ENCODE measurements around the gene ARHGAP8. TPM values are rescaled to one million over a fixed set of nuclear protein-coding genes. Genes with fewer than 3 reads are reported as not detected.

Gene ARHGAP8
- total RNA-seq, 2 experiments from 2014 or later, result 2.1 to 3.2 TPM

DNA sequence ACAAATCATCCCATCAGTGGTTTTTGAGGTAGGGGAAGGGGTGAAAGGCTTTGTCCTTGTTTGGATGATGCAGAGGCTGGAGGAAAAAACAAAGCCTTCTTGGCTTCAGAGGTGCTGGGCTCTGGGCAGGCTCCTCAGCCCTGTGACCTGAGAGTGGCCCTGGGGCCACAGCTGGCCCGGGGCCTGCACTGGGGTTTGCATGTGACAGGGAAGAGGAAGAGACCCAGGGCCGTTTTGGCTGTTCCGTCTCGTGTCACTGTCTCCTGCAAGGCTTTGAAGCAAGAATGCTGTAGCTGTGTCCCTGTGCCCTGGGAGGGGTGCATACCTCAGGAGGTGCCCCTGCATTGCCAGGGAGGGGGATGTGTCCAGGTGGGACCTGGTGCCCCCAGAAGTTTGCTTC, 12.6 kb downstream of the ARHGAP8 start:
- peaks cover 8% of the 10 kb centered on the region for H3K9me3 Mint-ChIP-seq
- intact Hi-C loops (cut with micrococcal nuclease), result no loop called here
- no peak overlapping the region for H3K4me3 Mint-ChIP-seq
- TF ChIP-seq, protein P1, sequence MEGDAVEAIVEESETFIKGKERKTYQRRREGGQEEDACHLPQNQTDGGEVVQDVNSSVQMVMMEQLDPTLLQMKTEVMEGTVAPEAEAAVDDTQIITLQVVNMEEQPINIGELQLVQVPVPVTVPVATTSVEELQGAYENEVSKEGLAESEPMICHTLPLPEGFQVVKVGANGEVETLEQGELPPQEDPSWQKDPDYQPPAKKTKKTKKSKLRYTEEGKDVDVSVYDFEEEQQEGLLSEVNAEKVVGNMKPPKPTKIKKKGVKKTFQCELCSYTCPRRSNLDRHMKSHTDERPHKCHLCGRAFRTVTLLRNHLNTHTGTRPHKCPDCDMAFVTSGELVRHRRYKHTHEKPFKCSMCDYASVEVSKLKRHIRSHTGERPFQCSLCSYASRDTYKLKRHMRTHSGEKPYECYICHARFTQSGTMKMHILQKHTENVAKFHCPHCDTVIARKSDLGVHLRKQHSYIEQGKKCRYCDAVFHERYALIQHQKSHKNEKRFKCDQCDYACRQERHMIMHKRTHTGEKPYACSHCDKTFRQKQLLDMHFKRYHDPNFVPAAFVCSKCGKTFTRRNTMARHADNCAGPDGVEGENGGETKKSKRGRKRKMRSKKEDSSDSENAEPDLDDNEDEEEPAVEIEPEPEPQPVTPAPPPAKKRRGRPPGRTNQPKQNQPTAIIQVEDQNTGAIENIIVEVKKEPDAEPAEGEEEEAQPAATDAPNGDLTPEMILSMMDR (IDR thresholded peaks at IDR 0.05), result no peak
- H3K27ac Mint-ChIP-seq, result no peak overlapping the region
- no peak for DNase-seq
- ChIA-PET POLR2A (no interaction called here), CTCF (no interaction called here)
- H3K4me1 Mint-ChIP-seq (ENCODE audit: low read depth), result no peaks in the 10 kb centered on the region
- peaks cover 2% of the 10 kb centered on the region for H3K27me3 Mint-ChIP-seq
- H3K36me3 Mint-ChIP-seq (ENCODE audit: low read depth), result no peaks in the 10 kb centered on the region
- no peak for ATAC-seq

DNA sequence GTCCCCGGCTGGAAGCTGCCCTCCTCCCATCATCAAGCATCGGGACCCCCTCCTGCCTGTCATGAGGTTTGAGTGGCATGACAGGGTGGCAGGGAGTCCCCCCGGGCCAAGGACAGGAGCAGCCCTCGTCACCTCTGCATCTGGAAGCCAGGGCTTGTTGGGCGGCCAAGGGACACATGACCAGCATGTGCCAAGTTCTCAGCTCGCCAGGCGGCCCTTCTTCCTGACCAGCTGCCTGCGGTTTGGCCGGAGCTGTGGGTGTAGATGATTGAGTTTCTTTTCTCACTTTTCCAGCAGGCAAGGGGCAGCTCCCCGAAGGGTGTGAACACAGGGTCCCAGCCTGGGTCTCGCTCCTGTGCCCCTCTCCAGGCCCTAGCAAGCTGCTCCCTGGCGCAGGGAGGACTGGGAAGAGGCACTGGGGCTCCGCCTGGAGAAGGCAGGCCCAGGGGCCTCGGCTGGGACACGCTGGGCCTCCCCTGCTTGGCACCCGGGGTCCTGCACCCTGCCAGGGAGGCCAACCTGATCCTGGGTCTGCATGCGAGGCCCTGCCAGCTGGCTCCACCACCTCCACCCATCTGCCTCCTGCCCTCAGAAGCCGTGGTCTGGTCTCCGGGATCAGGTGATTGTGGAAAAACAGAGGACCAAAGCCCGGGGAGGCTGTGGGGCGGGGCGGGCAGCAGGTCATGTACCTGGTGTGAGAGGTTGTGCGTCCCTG, 13.4 kb downstream of the ARHGAP8 start:
- TF ChIP-seq, protein P1 (IDR thresholded peaks at IDR 0.05), result no peak
- no peak overlapping the region for H3K27ac Mint-ChIP-seq
- ATAC-seq (no peak), DNase-seq (no peak)
- H3K4me3 Mint-ChIP-seq, result no peak overlapping the region
- H3K9me3 Mint-ChIP-seq, result peaks cover 8% of the 10 kb centered on the region
- intact Hi-C loops (cut with micrococcal nuclease), result no loop called here
- ChIA-PET CTCF (no interaction called here), POLR2A (no interaction called here)
- H3K4me1 Mint-ChIP-seq (ENCODE audit: low read depth), result no peaks in the 10 kb centered on the region
- peaks cover 2% of the 10 kb centered on the region for H3K27me3 Mint-ChIP-seq
- no peaks in the 10 kb centered on the region for H3K36me3 Mint-ChIP-seq (ENCODE audit: low read depth)

DNA sequence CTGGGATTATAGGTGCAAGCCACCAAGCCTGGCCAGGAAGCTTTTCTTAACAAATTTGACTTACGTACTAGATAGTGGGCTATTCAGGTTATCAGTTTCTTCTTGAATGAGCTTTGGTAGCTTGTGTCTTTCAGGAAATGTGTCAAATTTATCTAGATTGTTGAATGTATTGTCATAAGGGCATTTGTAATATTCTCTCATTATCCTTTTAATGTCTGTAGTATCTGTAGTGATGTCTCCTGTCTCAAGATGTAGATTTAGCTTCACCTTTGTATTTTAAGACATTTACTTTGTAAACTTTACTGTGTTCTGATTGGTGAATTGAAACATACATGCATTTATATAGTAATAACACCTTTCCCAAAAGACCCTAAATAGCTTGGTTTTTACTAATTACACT, 20.7 kb downstream of the ARHGAP8 start:
- ChIA-PET POLR2A (interaction anchor here (0.7 kb wide), 1 partner anchor 13 kb away, joined by 3 read pairs; no protein-coding TSS in a partner anchor), CTCF (interaction anchor here (1.3 kb wide), 1 partner anchor 47 kb away, joined by 4 read pairs; no protein-coding TSS in a partner anchor)
- DNase-seq, result no peak
- H3K27ac Mint-ChIP-seq, result no peak overlapping the region
- TF ChIP-seq, protein P1 (IDR thresholded peaks at IDR 0.05), result no peak
- no peaks in the 10 kb centered on the region for H3K27me3 Mint-ChIP-seq
- no peaks in the 10 kb centered on the region for H3K36me3 Mint-ChIP-seq (ENCODE audit: low read depth)
- intact Hi-C loops (cut with micrococcal nuclease), result no loop called here
- H3K9me3 Mint-ChIP-seq, result peaks cover 12% of the 10 kb centered on the region
- ATAC-seq, result no peak
- H3K4me1 Mint-ChIP-seq (ENCODE audit: low read depth), result no peaks in the 10 kb centered on the region
- no peak overlapping the region for H3K4me3 Mint-ChIP-seq

DNA sequence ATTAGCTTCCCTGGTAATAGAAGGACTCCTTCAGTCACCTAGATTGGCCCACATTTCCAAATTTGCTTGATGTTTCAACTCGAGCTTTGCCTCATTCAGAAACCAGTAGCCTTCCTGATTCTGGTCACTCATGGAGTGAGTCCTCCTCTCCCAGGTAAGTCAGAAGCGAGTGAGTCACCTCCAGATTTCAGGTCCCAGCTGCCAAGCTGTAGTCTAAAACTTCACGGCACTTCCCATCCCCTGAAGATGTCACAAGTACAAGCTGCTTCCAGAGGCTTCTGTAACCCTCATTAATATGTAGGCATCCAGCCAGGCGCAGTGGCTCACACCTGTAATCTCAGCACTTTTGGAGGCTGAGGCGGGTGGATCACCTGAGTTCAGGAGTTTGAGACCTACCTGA, 23.5 kb downstream of the ARHGAP8 start:
- POLR2A ChIA-PET, result no interaction called here
- no peaks in the 10 kb centered on the region for H3K4me1 Mint-ChIP-seq (ENCODE audit: low read depth)
- no peaks in the 10 kb centered on the region for H3K36me3 Mint-ChIP-seq (ENCODE audit: low read depth)
- DNase-seq (no peak), ATAC-seq (no peak)
- CTCF ChIA-PET, result no interaction called here
- H3K4me3 Mint-ChIP-seq, result no peak overlapping the region
- H3K9me3 Mint-ChIP-seq, result peaks cover 12% of the 10 kb centered on the region
- no peaks in the 10 kb centered on the region for H3K27me3 Mint-ChIP-seq
- intact Hi-C loops (cut with micrococcal nuclease), result no loop called here
- TF ChIP-seq, protein P1 (IDR thresholded peaks at IDR 0.05), result no peak
- H3K27ac Mint-ChIP-seq, result no peak overlapping the region

DNA sequence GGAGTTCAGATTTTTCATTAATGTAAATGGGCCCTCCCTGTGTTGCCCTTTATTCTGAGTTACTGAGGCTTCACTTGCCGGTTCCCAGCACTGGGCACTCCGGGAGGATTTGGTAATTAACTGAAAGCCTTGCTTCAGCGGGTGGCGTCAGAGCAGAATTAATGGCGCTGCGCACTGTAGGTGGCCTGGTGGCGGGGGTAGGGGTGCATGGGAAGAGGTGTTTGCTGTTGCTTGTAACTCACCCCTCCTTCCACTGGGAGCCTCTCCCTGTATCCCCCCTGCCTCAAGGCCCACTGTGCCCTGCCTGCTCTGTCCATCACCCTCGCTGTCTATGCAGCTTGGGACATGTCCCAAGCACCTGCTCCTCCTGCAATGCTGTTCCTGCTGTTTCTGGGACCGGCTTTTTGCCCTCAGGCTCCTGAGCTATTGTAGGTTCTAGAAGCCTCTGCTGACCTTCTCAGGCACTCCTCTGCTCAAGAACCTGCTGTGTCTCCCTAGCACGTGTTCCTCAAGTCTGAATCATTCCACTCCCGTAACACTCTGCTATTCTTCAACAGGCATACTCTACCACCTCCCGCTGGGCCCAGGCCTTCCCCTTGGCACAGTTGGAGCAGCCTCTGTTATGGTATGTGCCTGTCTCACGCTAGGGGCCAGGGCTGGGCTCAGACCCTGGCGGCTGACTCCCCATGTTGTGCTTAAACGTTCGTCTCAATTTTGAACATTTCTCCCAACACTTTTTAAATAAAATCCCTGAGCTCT, 24.4 kb downstream of the ARHGAP8 start:
- ATAC-seq (no peak), DNase-seq (no peak)
- ChIA-PET POLR2A (interaction anchor here (0.6 kb wide), 1 partner anchor 48 kb away, joined by 3 read pairs; no protein-coding TSS in a partner anchor), CTCF (interaction anchor here (0.7 kb wide), 1 partner anchor 87 kb away, joined by 3 read pairs; no protein-coding TSS in a partner anchor)
- no peaks in the 10 kb centered on the region for H3K36me3 Mint-ChIP-seq (ENCODE audit: low read depth)
- TF ChIP-seq, protein P1 (IDR thresholded peaks at IDR 0.05), result no peak
- no peak overlapping the region for H3K27ac Mint-ChIP-seq
- H3K9me3 Mint-ChIP-seq, result peaks cover 12% of the 10 kb centered on the region
- H3K27me3 Mint-ChIP-seq, result no peaks in the 10 kb centered on the region
- H3K4me1 Mint-ChIP-seq (ENCODE audit: low read depth), result no peaks in the 10 kb centered on the region
- intact Hi-C loops (cut with micrococcal nuclease), result no loop called here
- H3K4me3 Mint-ChIP-seq, result no peak overlapping the region
